HuH-7 (cell line): Measurements from ENCODE around the gene DISC1.
"Not testable (repeated sequence)": the region's sequence is repeated elsewhere in the genome, so short reads cannot be mapped to it uniquely, and the experiment has no call there.

Source experiments
- DNase-seq: peaks from one replicate; pipeline ENCODE4 v3.0.0; 2011; ENCODE audit warnings: low spot score

DISC1 gene

GRCh38 chr1:231605149-231606100 is 21.2 kb upstream of the DISC1 start:
- DNase-seq = no peak

- no peak for DNase-seq
These were observed 19.9 kb upstream of the DISC1 start for GRCh38 chr1:231606712-231607111.

- DNase-seq = no peak
These were observed 16.2 kb upstream of the DISC1 start for GRCh38 chr1:231610388-231610787.

GRCh38 chr1:231611111-231611510 is 15.5 kb upstream of the DISC1 start:
- DNase-seq = no peak

GRCh38 chr1:231611851-231612250 is 14.7 kb upstream of the DISC1 start:
- DNase-seq = no peak

GRCh38 chr1:231612393-231613089 is 14.0 kb upstream of the DISC1 start:
- DNase-seq = no peak

GRCh38 chr1:231613419-231614349 is 12.9 kb upstream of the DISC1 start:
- no peak for DNase-seq

GRCh38 chr1:231616667-231617066 is 9.9 kb upstream of the DISC1 start:
- DNase-seq = no peak

- DNase-seq = no peak
These were observed 7.9 kb upstream of the DISC1 start for GRCh38 chr1:231618609-231619256.

GRCh38 chr1:231619257-231619634 is 7.3 kb upstream of the DISC1 start:
- DNase-seq = no peak

GRCh38 chr1:231625042-231625441 is 1.5 kb upstream of the DISC1 start:
- not testable (repeated sequence) for DNase-seq

GRCh38 chr1:231625975-231626534 is 535 bp upstream of the DISC1 start:
- no peak for DNase-seq

- peak; percentile 66 for DNase-seq
These were observed 493 bp downstream of the DISC1 start for GRCh38 chr1:231626951-231627614.

- no peak for DNase-seq
These were observed 1.8 kb downstream of the DISC1 start for GRCh38 chr1:231628207-231628876.

GRCh38 chr1:231629132-231629531 is 2.5 kb downstream of the DISC1 start:
- no peak for DNase-seq

- no peak for DNase-seq
These were observed 4.1 kb downstream of the DISC1 start for GRCh38 chr1:231630558-231631205.

GRCh38 chr1:231631717-231632116 is 5.1 kb downstream of the DISC1 start:
- DNase-seq = no peak

GRCh38 chr1:231632119-231632518 is 5.5 kb downstream of the DISC1 start:
- no peak for DNase-seq

GRCh38 chr1:231634323-231635013 is 7.9 kb downstream of the DISC1 start:
- DNase-seq = no peak
